Caco-2 (cell line): ENCODE results near the gene SPATS2L. TPM values are rescaled to one million over a fixed set of nuclear protein-coding genes. Genes with fewer than 3 reads are reported as not detected.

Source experiments
- BruUV-seq: library from RNA; stranded (reverse); fragments of 400-500 nt; replicated peaks from 2 replicates; lab custom pipeline; 2021; lab: Mats Ljungman, UMichigan
- CTCF ChIA-PET: fragments of 300-600 bp; sonication (Branson Sonifier 250); formaldehyde crosslinking; loops from one replicate; lab custom pipeline; 2022; ENCODE audit warnings: antibody characterized with exemption; lab: Charles Lee
- POLR2A ChIA-PET: fragments of 300-600 bp; sonication (Branson Sonifier 250); formaldehyde crosslinking; loops from one replicate; lab custom pipeline; 2022; ENCODE audit warnings: antibody characterized with exemption; lab: Charles Lee
- DNase-seq, 2 experiments: peaks; one replicate each; pipeline versions ENCODE4 v3.0.0 to v3.0.0-alpha.2; 2020 to 2022
- H3K27me3 ChIP-seq: replicated peaks from 2 replicates; pipeline ENCODE4 v1.6.0; 2011; ENCODE audit warnings: low read length; ENCODE audit not compliant: control insufficient read depth, insufficient read depth
- H3K36me3 ChIP-seq: 2 replicates; pipeline ENCODE4 v1.5.1; 2011; ENCODE audit warnings: low read length; ENCODE audit not compliant: control insufficient read depth, insufficient read depth
- H3K4me1 ChIP-seq: fragments of 250-450 bp; sonication (Bioruptor Pico); 2 replicates; pipeline ENCODE4 v1.5.1; 2020; ENCODE audit warnings: mild to moderate bottlenecking
- H3K4me3 ChIP-seq: 2 replicates; pipeline ENCODE4 v1.5.1; 2011; ENCODE audit warnings: low read depth, mild to moderate bottlenecking, control low read depth, low read length
- H3K9me3 ChIP-seq: fragments of 250-450 bp; sonication (Bioruptor Pico); 2 replicates; pipeline ENCODE4 v1.5.1; 2020; ENCODE audit warnings: mild to moderate bottlenecking, moderate library complexity
- H3K27ac Mint-ChIP-seq: one replicate; pipeline ENCODE4 v1.8.0; 2022; ENCODE audit warnings: mixed read lengths; ENCODE audit not compliant: unreplicated experiment
- H3K27me3 Mint-ChIP-seq: one replicate; pipeline ENCODE4 v1.8.0; 2022; ENCODE audit warnings: mixed read lengths; ENCODE audit not compliant: insufficient read depth, unreplicated experiment
- H3K36me3 Mint-ChIP-seq: one replicate; pipeline ENCODE4 v1.8.0; 2022; ENCODE audit warnings: mild to moderate bottlenecking, mixed read lengths; ENCODE audit not compliant: insufficient read depth, unreplicated experiment
- H3K4me1 Mint-ChIP-seq: one replicate; pipeline ENCODE4 v1.8.0; 2022; ENCODE audit warnings: low read depth, mixed read lengths; ENCODE audit not compliant: unreplicated experiment
- H3K4me3 Mint-ChIP-seq: one replicate; pipeline ENCODE4 v1.8.0; 2022; ENCODE audit warnings: mild to moderate bottlenecking, moderate library complexity, mixed read lengths; ENCODE audit not compliant: unreplicated experiment
- H3K9me3 Mint-ChIP-seq: one replicate; pipeline ENCODE4 v1.8.0; 2022; ENCODE audit warnings: mixed read lengths; ENCODE audit not compliant: unreplicated experiment
- CTCF ChIP-seq, 2 experiments: fragments of 200-600 bp in 1 of 2; IDR thresholded peaks; 1 replicate in 1 of 2; 2 replicates in 1 of 2; pipeline versions ENCODE4 v1.5.1 to v1.8.0; 2011 to 2022; ENCODE audit warnings: antibody characterized with exemption in 1 of 2, control low read depth in 1 of 2, inconsistent platforms in 1 of 2, low read depth in 1 of 2, low read length in 1 of 2, mild to moderate bottlenecking in 1 of 2, moderate library complexity in 1 of 2; ENCODE audit not compliant: insufficient read depth in 1 of 2, severe bottlenecking in 1 of 2, unreplicated experiment in 1 of 2
- intact Hi-C: fragments of 100-400 bp; cut with micrococcal nuclease; formaldehyde crosslinking; loops from one replicate; pipeline ENCODE4 v1.10.0; 2022; ENCODE audit not compliant: unreplicated experiment
- total RNA-seq: library from RNA; stranded (reverse); gene quantifications from 2 replicates; pipeline ENCODE4 v1.2.3, GENCODE V29; 2022

The SPATS2L gene
- total RNA-seq, 1 experiment from 2014 or later, result 196 TPM

DNA sequence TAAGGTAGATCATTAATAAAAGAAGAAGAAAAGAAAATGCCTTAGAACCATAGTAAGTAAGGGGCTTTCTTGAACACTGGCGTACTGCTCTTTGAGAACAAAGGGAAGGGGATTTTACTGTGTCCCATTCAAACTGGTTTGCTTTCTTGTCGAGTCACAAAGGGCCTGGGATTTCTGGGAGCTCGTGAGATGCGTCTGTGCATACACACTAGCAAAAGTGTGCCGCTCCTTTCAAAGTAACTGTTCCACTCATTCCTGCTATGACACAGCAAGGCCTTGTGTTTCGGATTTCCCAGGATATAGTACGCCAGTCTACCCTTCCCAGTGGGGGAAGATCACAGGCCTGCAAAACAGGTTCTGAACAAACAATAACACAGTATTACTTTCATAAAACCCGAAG is 110.4 kb downstream of the SPATS2L start:
- H3K36me3 Mint-ChIP-seq, result peaks cover 92% of the 10 kb centered on the region
- no peaks in the 10 kb centered on the region for H3K27me3 ChIP-seq
- ChIA-PET CTCF (no interaction called here), POLR2A (no interaction called here)
- no peaks in the 10 kb centered on the region for H3K9me3 ChIP-seq
- H3K27ac Mint-ChIP-seq, result no peak overlapping the region
- no peaks in the 10 kb centered on the region for H3K9me3 Mint-ChIP-seq
- no peaks in the 10 kb centered on the region for H3K4me1 Mint-ChIP-seq
- no peak overlapping the region for H3K4me3 ChIP-seq
- no peak for DNase-seq
- no peak for TF ChIP-seq CTCF (IDR thresholded peaks at IDR 0.05; ENCODE audit: insufficient read depth in 1 of 2, low read depth in 1 of 2, low read length in 1 of 2, severe bottlenecking in 1 of 2, unreplicated experiment in 1 of 2)
- H3K4me1 ChIP-seq, result no peaks in the 10 kb centered on the region; the same call in 1 of the 2 replicates
- H3K27me3 Mint-ChIP-seq, result no peaks in the 10 kb centered on the region
- H3K36me3 ChIP-seq, result peaks cover 6% of the 10 kb centered on the region
- BruUV-seq, result no TSS peak
- H3K4me3 Mint-ChIP-seq, result no peak overlapping the region
- intact Hi-C loops, result no loop called here

- CTCF ChIA-PET, result no interaction called here
- H3K4me1 Mint-ChIP-seq, result no peaks in the 10 kb centered on the region
- H3K4me1 ChIP-seq, result no peaks in the 10 kb centered on the region
- no TSS peak for BruUV-seq
- no peaks in the 10 kb centered on the region for H3K27me3 Mint-ChIP-seq
- POLR2A ChIA-PET, result interaction anchor here (0.5 kb wide), 1 partner anchor 298 kb away, joined by 3 read pairs; no protein-coding TSS in a partner anchor
- peaks cover 6% of the 10 kb centered on the region for H3K36me3 ChIP-seq
- no peak for TF ChIP-seq CTCF (IDR thresholded peaks at IDR 0.05; ENCODE audit: insufficient read depth in 1 of 2, low read depth in 1 of 2, low read length in 1 of 2, severe bottlenecking in 1 of 2, unreplicated experiment in 1 of 2)
- DNase-seq, result no peak
- H3K9me3 ChIP-seq, result no peaks in the 10 kb centered on the region
- H3K27ac Mint-ChIP-seq, result no peak overlapping the region
- intact Hi-C loops, result no loop called here
- no peaks in the 10 kb centered on the region for H3K9me3 Mint-ChIP-seq
- peaks cover 92% of the 10 kb centered on the region for H3K36me3 Mint-ChIP-seq
- H3K4me3 Mint-ChIP-seq, result no peak overlapping the region
- no peaks in the 10 kb centered on the region for H3K27me3 ChIP-seq
- no peak overlapping the region for H3K4me3 ChIP-seq
Observed at GRCh38 chr2:200417366-200417765, 110.9 kb downstream of the SPATS2L start.

GRCh38 chr2:200418399-200418798 is 111.9 kb downstream of the SPATS2L start:
- H3K27me3 Mint-ChIP-seq, result no peaks in the 10 kb centered on the region
- intact Hi-C loops, result no loop called here
- CTCF ChIA-PET, result no interaction called here
- no peak overlapping the region for H3K4me3 Mint-ChIP-seq
- no peaks in the 10 kb centered on the region for H3K9me3 ChIP-seq
- peaks cover 95% of the 10 kb centered on the region for H3K36me3 Mint-ChIP-seq
- no peak for DNase-seq
- no peaks in the 10 kb centered on the region for H3K4me1 Mint-ChIP-seq
- no TSS peak for BruUV-seq
- H3K36me3 ChIP-seq, result peaks cover 6% of the 10 kb centered on the region
- H3K4me1 ChIP-seq, result no peaks in the 10 kb centered on the region
- H3K4me3 ChIP-seq, result no peak overlapping the region
- H3K27ac Mint-ChIP-seq, result no peak overlapping the region
- H3K27me3 ChIP-seq, result no peaks in the 10 kb centered on the region
- H3K9me3 Mint-ChIP-seq, result no peaks in the 10 kb centered on the region
- POLR2A ChIA-PET, result no interaction called here
- no peak for TF ChIP-seq CTCF (IDR thresholded peaks at IDR 0.05; ENCODE audit: insufficient read depth in 1 of 2, low read depth in 1 of 2, low read length in 1 of 2, severe bottlenecking in 1 of 2, unreplicated experiment in 1 of 2)
